Ovary (tissue), 9 donors: ENCODE results near the gene ACER2. TPM values are rescaled to one million over a fixed set of nuclear protein-coding genes. Genes with fewer than 3 reads are reported as not detected.
"Not testable (repeated sequence)": the region's sequence is repeated elsewhere in the genome, so short reads cannot be mapped to it uniquely, and the experiment has no call there.

ENCODE experiments used
- DNase-seq, 5 donors: peaks; one replicate each; pipeline ENCODE4 v3.0.0-alpha.2; 2019 to 2020
- H3K27ac ChIP-seq, 2 donors: fragments of 200-600 bp; one replicate each; pipeline versions ENCODE4 v1.5.1 to v1.8.0; 2019 to 2022
- H3K27me3 ChIP-seq: fragments of 200-600 bp; one replicate; pipeline ENCODE4 v1.8.0; 2022
- H3K36me3 ChIP-seq: fragments of 200-600 bp; sonication (generic); one replicate; pipeline ENCODE4 v1.5.1; 2019
- H3K4me1 ChIP-seq: one replicate; pipeline ENCODE4 v1.8.1; 2013; ENCODE audit warnings: mild to moderate bottlenecking, moderate library complexity; ENCODE audit not compliant: insufficient read depth
- H3K4me3 ChIP-seq: fragments of 200-600 bp; sonication (generic); one replicate; pipeline ENCODE4 v1.5.1; 2017
- H3K9me3 ChIP-seq, 2 donors: fragments of 200-600 bp in 1 of 2; sonication (generic) in 1 of 2; one replicate each; pipeline versions ENCODE4 v1.5.1 to v1.8.1; 2013 to 2019; ENCODE audit warnings: mild to moderate bottlenecking in 1 of 2, moderate library complexity in 1 of 2
- EP300 ChIP-seq: sonication (generic); formaldehyde crosslinking; IDR thresholded peaks from one replicate; pipeline ENCODE4 v1.6.1; 2017; ENCODE audit warnings: antibody characterized with exemption
- POLR2A ChIP-seq: fragments of 450-650 bp; IDR thresholded peaks from one replicate; pipeline ENCODE4 v1.6.1; 2017; ENCODE audit warnings: antibody characterized with exemption, mild to moderate bottlenecking, moderate library complexity
- WGBS, 3 donors: extraction: QIAGEN DNeasy Blood & Tissue Kit in 1 of 3; methylation state at CpG; one replicate each; pipeline versions ENCODE4 v1.1.5 to v1.1.7; 2013 to 2017; 5-methylcytosine and 5-hydroxymethylcytosine counted together
- intact Hi-C, 4 donors: fragments of 100-400 bp; cut with DNase I; formaldehyde crosslinking; loops; one replicate each; pipeline versions ENCODE4 v1.11.0 to v1.15.1; 2022 to 2023
- polyA plus RNA-seq, 2 donors: library from polyadenylated mRNA; stranded (reverse); fragments of 200-250 nt in 1 of 2; fragments of 350-450 nt in 1 of 2; fragmentation: Illumina TruSeq in 1 of 2; extraction: RNeasy Lipid Tissue Mini Kit (QIAGEN cat#74804) in 1 of 2; gene quantifications; one replicate each; pipeline ENCODE4 v1.2.3, GENCODE V29; 2013 to 2014
- total RNA-seq, 7 donors: library from RNA; depleted of rRNA in 2 of 7; stranded (reverse); fragments of >200 nt in 2 of 7; fragmentation: NEBNext Ultra II Directional in 3 of 7; extraction: Animal tissue kit (Norgen Biotek cat#: 25700) in 3 of 7; gene quantifications; one replicate each; pipeline versions ENCODE4 v1.1.0 to v1.2.4, GENCODE V29; 2016 to 2023
- TF ChIP-seq, protein P1 (sequence below), 3 donors: fragments of 450-650 bp in 2 of 3; fragments of 200-600 bp in 1 of 3; IDR thresholded peaks; one replicate each; pipeline versions ENCODE4 v1.5.1 to v1.8.0; 2016 to 2022; ENCODE audit warnings: antibody characterized with exemption in 3 of 3, mild to moderate bottlenecking in 1 of 3
- donor health status: DM: no; HTN: no; CAD: no; lungs with moderate emphysema.
- donor health status: DM: no; HTN: no; CAD: no.
- donor health status: Bipolar disorder and iron deficiency.
- donor health status: DM: yes; HTN: yes; CAD: no.
- donor health status: DM: no; HTN: no; CAD: no.
- donor health status: DM: yes; HTN: yes; CAD: no.

ACER2 gene
- total and polyA plus RNA-seq, 9 donors, result 0.80 to 10.0 (median 3.0) TPM

DNA sequence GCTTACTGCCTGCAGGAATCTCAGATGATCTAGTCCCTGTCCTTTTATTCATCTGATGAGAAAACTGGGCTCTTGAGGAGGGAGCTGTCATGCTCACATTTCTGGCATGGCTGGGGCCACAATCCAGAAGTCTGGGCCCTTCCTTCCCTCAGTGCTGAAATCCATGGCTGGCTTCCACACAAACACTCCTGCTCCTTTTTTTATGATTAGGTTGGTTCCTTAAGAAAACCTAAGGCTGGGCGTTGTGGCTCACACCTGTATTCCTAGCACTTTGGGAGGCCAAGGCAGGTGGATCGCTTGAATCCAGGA, 1.3 kb downstream of the ACER2 start:
- Histone ChIP-seq H3K36me3 (no peaks in the 10 kb centered on the region), H3K9me3 (no peaks in the 10 kb centered on the region), H3K27ac (no peak overlapping the region), H3K4me3 (no peak overlapping the region), H3K4me1 (no peaks in the 10 kb centered on the region), H3K27me3 (no peaks in the 10 kb centered on the region)
- 92 to 98% (median 97%) methylated on average over 2 of the region's 2 CpGs for WGBS, 3 donors
- TF ChIP-seq EP300 (no peak), POLR2A (no peak)
- TF ChIP-seq, protein P1, sequence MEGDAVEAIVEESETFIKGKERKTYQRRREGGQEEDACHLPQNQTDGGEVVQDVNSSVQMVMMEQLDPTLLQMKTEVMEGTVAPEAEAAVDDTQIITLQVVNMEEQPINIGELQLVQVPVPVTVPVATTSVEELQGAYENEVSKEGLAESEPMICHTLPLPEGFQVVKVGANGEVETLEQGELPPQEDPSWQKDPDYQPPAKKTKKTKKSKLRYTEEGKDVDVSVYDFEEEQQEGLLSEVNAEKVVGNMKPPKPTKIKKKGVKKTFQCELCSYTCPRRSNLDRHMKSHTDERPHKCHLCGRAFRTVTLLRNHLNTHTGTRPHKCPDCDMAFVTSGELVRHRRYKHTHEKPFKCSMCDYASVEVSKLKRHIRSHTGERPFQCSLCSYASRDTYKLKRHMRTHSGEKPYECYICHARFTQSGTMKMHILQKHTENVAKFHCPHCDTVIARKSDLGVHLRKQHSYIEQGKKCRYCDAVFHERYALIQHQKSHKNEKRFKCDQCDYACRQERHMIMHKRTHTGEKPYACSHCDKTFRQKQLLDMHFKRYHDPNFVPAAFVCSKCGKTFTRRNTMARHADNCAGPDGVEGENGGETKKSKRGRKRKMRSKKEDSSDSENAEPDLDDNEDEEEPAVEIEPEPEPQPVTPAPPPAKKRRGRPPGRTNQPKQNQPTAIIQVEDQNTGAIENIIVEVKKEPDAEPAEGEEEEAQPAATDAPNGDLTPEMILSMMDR (IDR thresholded peaks at IDR 0.05), result no peak
- no peak for DNase-seq
- intact Hi-C loops, result no loop called here

DNA sequence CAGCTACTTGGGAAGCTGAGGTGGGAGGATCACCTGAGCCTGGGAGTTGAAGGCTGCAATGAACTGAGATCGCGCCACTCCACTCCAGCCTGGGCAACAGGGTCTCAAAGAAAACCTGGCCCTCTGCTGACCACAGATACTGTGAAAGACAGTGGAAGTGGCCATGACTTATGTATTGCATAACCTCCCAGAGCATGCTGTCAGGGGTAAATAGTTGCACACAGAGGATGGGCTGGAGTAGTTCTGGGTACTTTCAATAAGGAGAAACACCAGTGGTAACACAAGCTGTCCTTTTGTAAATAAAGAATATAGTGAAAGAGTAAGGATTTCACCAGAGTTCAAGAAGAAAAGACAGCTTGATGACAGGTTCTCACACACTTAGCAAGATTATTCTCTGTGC, 1.8 kb downstream of the ACER2 start:
- no peak for DNase-seq
- WGBS, 3 donors, result 99 to 100% (median 100%) methylated on average over 2 of the region's 2 CpGs
- Histone ChIP-seq H3K36me3 (no peaks in the 10 kb centered on the region), H3K9me3 (no peaks in the 10 kb centered on the region), H3K27me3 (no peaks in the 10 kb centered on the region), H3K4me3 (no peak overlapping the region), H3K27ac (no peak overlapping the region), H3K4me1 (no peaks in the 10 kb centered on the region)
- intact Hi-C loops, result no loop called here
- TF ChIP-seq, protein P1 (IDR thresholded peaks at IDR 0.05), result no peak
- TF ChIP-seq EP300, result no peak
- TF ChIP-seq POLR2A, result no peak

DNA sequence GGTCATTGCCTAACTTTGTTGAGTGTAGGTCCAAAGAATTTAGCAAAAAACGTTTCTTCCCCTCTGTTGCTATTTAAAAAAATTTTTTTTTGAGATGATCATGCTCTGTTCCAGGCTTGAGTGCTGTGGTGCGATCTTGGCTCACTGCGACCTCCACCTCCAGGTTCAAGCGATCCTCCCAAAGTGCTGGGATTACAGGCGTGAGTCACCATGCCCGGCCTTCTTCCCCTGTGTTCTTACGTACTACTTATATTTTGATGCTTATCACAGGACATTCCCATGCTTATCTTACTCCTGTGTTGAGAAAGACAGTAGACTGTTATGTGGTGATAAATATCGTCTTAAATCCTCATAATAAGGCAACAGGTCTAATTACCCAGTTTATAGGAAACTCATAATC, 2.5 kb downstream of the ACER2 start:
- H3K36me3 ChIP-seq, result no peaks in the 10 kb centered on the region
- no peak overlapping the region for H3K27ac ChIP-seq
- intact Hi-C loops, result no loop called here
- no peaks in the 10 kb centered on the region for H3K27me3 ChIP-seq
- H3K4me3 ChIP-seq, result no peak overlapping the region
- no peaks in the 10 kb centered on the region for H3K9me3 ChIP-seq
- no peak for TF ChIP-seq POLR2A
- TF ChIP-seq, protein P1 (IDR thresholded peaks at IDR 0.05), result no peak
- no peak for TF ChIP-seq EP300
- H3K4me1 ChIP-seq, result no peaks in the 10 kb centered on the region
- WGBS, 3 donors, result 84 to 86% (median 85%) methylated on average over 8 of the region's 8 CpGs
- DNase-seq, result no peak

DNA sequence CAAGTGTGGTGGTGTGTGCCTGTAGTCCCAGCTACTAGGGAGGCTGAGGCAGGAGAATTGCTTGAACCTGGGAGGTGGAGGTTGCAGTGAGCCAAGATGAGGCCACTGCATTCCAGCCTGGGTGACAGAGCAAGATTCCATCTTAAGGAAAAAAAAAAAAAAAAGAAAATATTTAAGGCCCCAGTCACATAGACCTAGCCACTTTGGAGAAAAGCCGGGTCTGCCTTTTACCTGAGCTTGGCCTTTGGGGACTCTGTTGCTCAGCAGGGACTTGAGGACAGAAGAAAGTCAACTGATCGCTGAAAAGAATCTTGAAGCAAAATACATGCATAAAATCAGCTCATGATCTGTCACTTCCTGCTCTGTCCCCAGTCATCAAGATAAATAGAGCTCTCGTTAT, 4.6 kb downstream of the ACER2 start:
- 74 to 92% (median 86%) methylated on average over 3 of the region's 3 CpGs for WGBS, 3 donors
- H3K4me1 ChIP-seq, H3K9me3 ChIP-seq, intact Hi-C loops, DNase-seq, H3K4me3 ChIP-seq, H3K27ac ChIP-seq, H3K27me3 ChIP-seq, H3K36me3 ChIP-seq: not testable (repeated sequence)

DNA sequence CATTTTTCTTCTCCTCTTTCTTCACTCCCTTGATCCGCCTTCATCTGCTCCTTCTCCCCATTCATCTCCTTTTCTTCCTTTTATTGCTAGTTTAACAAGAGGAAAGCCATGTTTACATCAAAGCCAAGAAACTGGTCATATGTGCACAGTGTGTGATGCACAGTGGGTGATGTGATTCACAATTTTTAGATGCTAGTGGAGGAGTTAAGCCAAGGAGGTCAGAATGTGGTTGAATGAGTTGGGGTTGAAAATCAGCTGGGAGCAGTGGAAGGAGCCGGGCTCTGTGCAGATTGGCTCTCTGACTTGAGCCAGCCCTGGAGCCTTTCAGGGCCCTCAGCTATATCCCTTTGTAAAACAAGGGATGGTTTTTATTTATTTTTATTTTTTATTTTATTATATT, 7.3 kb downstream of the ACER2 start:
- no peak overlapping the region for H3K27ac ChIP-seq
- H3K9me3 ChIP-seq, result no peaks in the 10 kb centered on the region
- H3K27me3 ChIP-seq, result no peaks in the 10 kb centered on the region
- TF ChIP-seq, protein P1 (IDR thresholded peaks at IDR 0.05), result no peak
- no peak for TF ChIP-seq POLR2A
- TF ChIP-seq EP300, result no peak
- WGBS, 3 donors, result 93 to 94% (median 94%) methylated on average over 2 of the region's 2 CpGs
- intact Hi-C loops, result no loop called here
- H3K36me3 ChIP-seq, result no peaks in the 10 kb centered on the region
- DNase-seq, result no peak
- H3K4me3 ChIP-seq, result no peak overlapping the region
- H3K4me1 ChIP-seq, result no peaks in the 10 kb centered on the region
